Kidney (tissue), 14 donors: ENCODE measurements around the gene BCL6. TPM values are rescaled to one million over a fixed set of nuclear protein-coding genes. Genes with fewer than 3 reads are reported as not detected.

Experiments used
- DNase-seq, 5 donors: peaks; one replicate each; pipeline ENCODE4 v3.0.0-alpha.2; 2013 to 2020
- FAIRE-seq: peaks from 2 replicates; lab custom pipeline; 2012; peaks lifted over from hg19 to GRCh38; lab: Jason Lieb, UNC
- H3K27ac ChIP-seq, 2 donors: one replicate each; pipeline ENCODE4 v1.7.0; 2013; ENCODE audit warnings: low read depth in 2 of 2, low read length in 2 of 2, inconsistent platforms in 1 of 2
- H3K27me3 ChIP-seq: one replicate; pipeline ENCODE4 v1.7.1; 2013; ENCODE audit warnings: low read length, inconsistent platforms; ENCODE audit not compliant: control insufficient read depth, insufficient read depth
- H3K36me3 ChIP-seq, 3 donors: one replicate each; pipeline versions ENCODE4 v1.7.0 to v1.7.1; 2013; ENCODE audit warnings: low read length in 3 of 3, control low read depth in 1 of 3, inconsistent platforms in 1 of 3; ENCODE audit not compliant: insufficient read depth in 3 of 3, control insufficient read depth in 2 of 3
- H3K4me1 ChIP-seq, 3 donors: one replicate each; pipeline versions ENCODE4 v1.7.0 to v1.7.1; 2013; ENCODE audit warnings: low read length in 3 of 3, inconsistent platforms in 1 of 3, low read depth in 1 of 3; ENCODE audit not compliant: control insufficient read depth in 2 of 3, insufficient read depth in 2 of 3
- H3K4me3 ChIP-seq, 3 donors: one replicate each; pipeline versions ENCODE4 v1.7.0 to v1.8.1; 2013; ENCODE audit warnings: low read length in 3 of 3, control low read depth in 1 of 3, inconsistent platforms in 1 of 3
- H3K9ac ChIP-seq, 3 donors: one replicate each; pipeline versions ENCODE4 v1.7.0 to v1.7.1; 2013; ENCODE audit warnings: low read length in 3 of 3, control low read depth in 1 of 3, inconsistent platforms in 1 of 3
- H3K9me3 ChIP-seq, 3 donors: one replicate each; pipeline versions ENCODE4 v1.7.0 to v1.7.1; 2013; ENCODE audit warnings: low read length in 3 of 3, control low read depth in 1 of 3, inconsistent platforms in 1 of 3; ENCODE audit not compliant: control insufficient read depth in 2 of 3, insufficient read depth in 1 of 3
- intact Hi-C: fragments of 100-400 bp; cut with DNase I; formaldehyde crosslinking; loops from one replicate; pipeline ENCODE4 v1.11.1; 2022
- polyA plus RNA-seq: library from polyadenylated mRNA; stranded (reverse); fragments of 350-450 nt; fragmentation: Illumina TruSeq; extraction: RNeasy Lipid Tissue Mini Kit (QIAGEN cat#74804); gene quantifications from one replicate; pipeline ENCODE4 v1.2.3, GENCODE V29; 2014; ENCODE audit warnings: low read depth, low replicate concordance; ENCODE audit not compliant: insufficient read depth
- total RNA-seq: library from RNA; stranded (reverse); fragmentation: NEBNext Ultra II Directional; extraction: Animal tissue kit (Norgen Biotek cat#: 25700); gene quantifications from one replicate; pipeline ENCODE4 v1.2.1, GENCODE V29; 2021
- TF ChIP-seq, protein P1 (sequence below): IDR thresholded peaks from 3 replicates; pipeline ENCODE4 v1.5.1; 2012; ENCODE audit warnings: mild to moderate bottlenecking, moderate library complexity, borderline replicate concordance; ENCODE audit not compliant: insufficient read depth; ENCODE audit errors: extremely low read depth
- donor health status: control.
- donor health status: control.
- donor health status: control.
- donor health status: control.
- donor health status: control.
- donor health status: DM: yes; HTN: yes; CAD: no.
- donor health status: Normal renal cell carcinoma (clear cell type).

BCL6 gene
- total and polyA plus RNA-seq, 2 donors from 2014 or later = 7.3 to 110 TPM

DNA sequence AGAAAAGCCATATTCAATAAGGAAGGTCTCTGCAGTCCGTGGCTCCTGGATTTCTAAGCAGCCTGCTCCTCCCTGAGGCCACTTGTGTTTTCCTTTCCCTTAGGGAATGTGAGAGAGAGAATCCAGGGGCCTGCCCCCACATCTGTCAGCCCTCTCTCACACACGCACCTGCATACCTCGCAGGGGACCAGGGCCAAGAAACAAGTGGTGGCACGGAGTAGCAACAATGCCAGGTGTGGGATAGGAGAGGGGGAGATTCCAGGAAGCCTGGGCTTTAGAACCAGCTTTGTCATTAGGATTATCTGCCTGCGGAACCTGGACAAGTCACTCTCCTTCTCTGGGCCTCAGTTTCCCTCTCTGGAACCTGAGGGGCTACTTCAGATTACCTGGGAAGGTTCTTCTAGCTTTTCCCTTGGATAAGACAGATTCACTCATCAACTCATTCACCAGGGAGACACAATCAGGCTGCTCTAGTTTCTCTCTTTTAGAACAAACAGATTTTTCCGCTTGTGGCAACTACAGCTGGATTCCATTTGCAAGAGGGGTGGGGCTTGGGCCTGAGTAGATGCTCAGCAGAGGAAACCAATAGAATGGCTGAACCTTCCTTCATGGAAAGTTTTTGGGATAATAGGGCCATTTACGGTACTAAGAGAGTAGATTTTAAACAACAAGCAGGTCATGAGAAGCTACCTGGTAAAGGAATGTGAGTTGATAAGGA lies 19.5 kb downstream of the BCL6 start:
- no peak overlapping the region for H3K27ac ChIP-seq
- FAIRE-seq = no peak
- no peaks in the 10 kb centered on the region for H3K27me3 ChIP-seq
- TF ChIP-seq, protein P1, sequence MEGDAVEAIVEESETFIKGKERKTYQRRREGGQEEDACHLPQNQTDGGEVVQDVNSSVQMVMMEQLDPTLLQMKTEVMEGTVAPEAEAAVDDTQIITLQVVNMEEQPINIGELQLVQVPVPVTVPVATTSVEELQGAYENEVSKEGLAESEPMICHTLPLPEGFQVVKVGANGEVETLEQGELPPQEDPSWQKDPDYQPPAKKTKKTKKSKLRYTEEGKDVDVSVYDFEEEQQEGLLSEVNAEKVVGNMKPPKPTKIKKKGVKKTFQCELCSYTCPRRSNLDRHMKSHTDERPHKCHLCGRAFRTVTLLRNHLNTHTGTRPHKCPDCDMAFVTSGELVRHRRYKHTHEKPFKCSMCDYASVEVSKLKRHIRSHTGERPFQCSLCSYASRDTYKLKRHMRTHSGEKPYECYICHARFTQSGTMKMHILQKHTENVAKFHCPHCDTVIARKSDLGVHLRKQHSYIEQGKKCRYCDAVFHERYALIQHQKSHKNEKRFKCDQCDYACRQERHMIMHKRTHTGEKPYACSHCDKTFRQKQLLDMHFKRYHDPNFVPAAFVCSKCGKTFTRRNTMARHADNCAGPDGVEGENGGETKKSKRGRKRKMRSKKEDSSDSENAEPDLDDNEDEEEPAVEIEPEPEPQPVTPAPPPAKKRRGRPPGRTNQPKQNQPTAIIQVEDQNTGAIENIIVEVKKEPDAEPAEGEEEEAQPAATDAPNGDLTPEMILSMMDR = no peak
- intact Hi-C loops = no loop called here
- H3K4me3 ChIP-seq = no peak overlapping the region
- H3K9me3 ChIP-seq = no peaks in the 10 kb centered on the region
- peak in 1 of 5 donors; percentile 60 for DNase-seq
- H3K4me1 ChIP-seq = no peaks in the 10 kb centered on the region
- peaks cover 0 to 81% (median 73%) of the 10 kb centered on the region in 3 donors for H3K36me3 ChIP-seq
- no peak overlapping the region for H3K9ac ChIP-seq

DNA sequence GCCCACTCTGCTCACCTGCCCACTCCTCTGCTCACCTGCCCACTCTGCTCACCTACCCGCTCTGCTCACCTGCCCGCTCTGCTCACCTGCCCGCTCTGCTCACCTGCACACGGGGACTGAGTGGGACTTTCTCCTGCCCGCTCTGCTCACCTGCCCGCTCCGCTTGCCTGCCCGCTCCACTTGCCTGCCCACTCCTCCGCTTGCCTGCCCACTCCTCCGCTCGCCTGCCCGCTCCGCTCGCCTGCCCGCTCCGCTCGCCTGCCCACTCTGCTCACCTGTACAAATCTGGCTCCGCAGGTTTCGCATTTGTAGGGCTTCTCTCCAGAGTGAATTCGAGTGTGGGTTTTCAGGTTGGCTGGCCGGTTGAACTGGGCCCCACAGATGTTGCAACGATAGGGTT lies 20.0 kb downstream of the BCL6 start:
- FAIRE-seq (no peak), DNase-seq (peak in 2 of 5 donors; percentile 19 to 35)
- intact Hi-C loops = no loop called here
- Histone ChIP-seq H3K4me1 (no peaks in the 10 kb centered on the region), H3K27ac (no peak overlapping the region), H3K4me3 (no peak overlapping the region), H3K9ac (no peak overlapping the region), H3K36me3 (peaks cover 0 to 75% (median 67%) of the 10 kb centered on the region in 3 donors), H3K27me3 (no peaks in the 10 kb centered on the region), H3K9me3 (no peaks in the 10 kb centered on the region)
- TF ChIP-seq, protein P1 = no peak

DNA sequence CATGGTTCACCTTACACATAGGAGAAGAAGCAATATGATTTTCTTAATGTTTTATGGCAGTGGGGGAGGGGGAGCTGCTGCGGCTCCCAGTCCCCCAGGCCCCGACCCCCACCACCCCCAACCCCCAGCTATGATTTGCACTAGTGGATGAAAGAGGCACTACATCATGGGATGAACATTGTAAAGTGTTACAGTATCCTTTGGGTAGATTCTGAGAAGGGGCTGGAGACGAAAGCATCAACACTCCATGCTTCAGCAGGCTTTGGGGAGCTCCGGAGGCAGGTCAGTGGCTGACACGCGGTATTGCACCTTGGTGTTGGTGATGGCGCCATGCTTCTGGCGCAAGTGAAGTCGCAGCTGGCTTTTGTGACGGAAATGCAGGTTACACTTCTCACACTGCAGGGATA lies 23.1 kb downstream of the BCL6 start:
- H3K27ac ChIP-seq = no peak overlapping the region
- TF ChIP-seq, protein P1 = no peak
- DNase-seq = no peak
- no peaks in the 10 kb centered on the region for H3K4me1 ChIP-seq
- no peak overlapping the region for H3K9ac ChIP-seq
- intact Hi-C loops = no loop called here
- FAIRE-seq = no peak
- H3K9me3 ChIP-seq = no peaks in the 10 kb centered on the region
- no peak overlapping the region for H3K4me3 ChIP-seq
- H3K36me3 ChIP-seq = peaks cover 0 to 47% (median 43%) of the 10 kb centered on the region in 3 donors
- H3K27me3 ChIP-seq = no peaks in the 10 kb centered on the region
